ENCODE data around the gene ARHGAP15.

ARHGAP15 gene

GRCh38 chr2:143744114-143744513 lies 614.9 kb downstream of the ARHGAP15 start:
- no peaks in the 10 kb centered on the region for H3K9me3 ChIP-seq (ENCODE audit: low read depth, low read length)
- H3K27ac ChIP-seq, result no peak overlapping the region
- no peak for DNase-seq (ENCODE audit: low read depth, low spot score)
- H3K9ac ChIP-seq (ENCODE audit: insufficient read length), result no peak overlapping the region
- no peak for TF ChIP-seq POLR2AphosphoS5 (IDR thresholded peaks at IDR 0.05; ENCODE audit: borderline replicate concordance, low read depth, low read length)
- TF ChIP-seq FOXP2 (optimal IDR thresholded peaks at IDR 0.05; ENCODE audit: control extremely low read depth, extremely low read length, insufficient read depth), result no peak
- no peak for TF ChIP-seq EZH2 (IDR thresholded peaks at IDR 0.05)
- H3K4me3 ChIP-seq, result no peak overlapping the region
- H3K36me3 ChIP-seq (ENCODE audit: insufficient read depth, low read length), result no peaks in the 10 kb centered on the region

DNA sequence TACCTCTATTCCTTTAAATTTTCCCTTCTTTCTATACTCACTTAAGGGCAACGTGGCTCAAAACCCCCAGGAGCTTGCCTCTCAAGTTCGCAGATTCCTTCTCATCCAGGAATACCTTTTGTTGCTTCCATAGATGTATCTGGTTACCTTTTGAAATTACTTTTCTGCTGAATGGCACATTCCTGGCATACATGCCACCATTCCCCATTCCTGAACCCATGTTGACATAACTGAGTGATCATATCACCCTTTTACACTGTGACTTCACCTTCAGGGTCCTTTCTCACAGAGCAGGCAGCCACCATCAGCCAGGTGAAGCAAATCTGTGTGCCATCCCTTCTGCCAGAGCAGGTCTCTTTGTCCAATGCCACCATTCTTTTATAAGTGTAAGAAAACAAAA lies 615.8 kb downstream of the ARHGAP15 start:
- Histone ChIP-seq H3K9me3 (ENCODE audit: low read depth, low read length) (no peaks in the 10 kb centered on the region), H3K9ac (ENCODE audit: insufficient read length) (no peak overlapping the region), H3K36me3 (ENCODE audit: insufficient read depth, low read length) (no peaks in the 10 kb centered on the region), H3K4me3 (no peak overlapping the region), H3K27ac (no peak overlapping the region)
- DNase-seq (ENCODE audit: low read depth, low spot score), result no peak
- TF ChIP-seq FOXP2 (optimal IDR thresholded peaks at IDR 0.05; ENCODE audit: control extremely low read depth, extremely low read length, insufficient read depth) (no peak), POLR2AphosphoS5 (IDR thresholded peaks at IDR 0.05; ENCODE audit: borderline replicate concordance, low read depth, low read length) (no peak), EZH2 (IDR thresholded peaks at IDR 0.05) (no peak)

DNA sequence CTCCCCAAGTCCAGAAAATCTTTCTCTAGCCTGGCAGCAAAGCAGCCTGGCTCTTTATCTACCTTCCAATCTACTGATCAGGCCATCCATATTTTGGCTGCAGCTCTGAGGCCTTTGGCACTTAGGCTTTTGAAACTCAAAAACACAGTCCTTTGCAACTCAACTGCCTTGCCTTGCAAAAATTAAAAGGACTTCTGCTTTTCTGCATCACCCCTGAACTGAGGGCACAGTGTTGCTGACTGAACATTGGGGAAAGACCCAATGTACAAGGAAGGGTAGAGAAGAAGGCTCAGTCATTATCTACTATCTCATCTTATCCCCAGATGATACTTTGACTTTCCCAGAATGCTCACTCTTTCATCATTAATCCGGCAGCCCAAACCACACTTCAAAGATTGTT lies 625.5 kb downstream of the ARHGAP15 start:
- no peak for TF ChIP-seq EZH2 (IDR thresholded peaks at IDR 0.05)
- TF ChIP-seq FOXP2 (optimal IDR thresholded peaks at IDR 0.05; ENCODE audit: control extremely low read depth, extremely low read length, insufficient read depth), result no peak
- no peak for TF ChIP-seq POLR2AphosphoS5 (IDR thresholded peaks at IDR 0.05; ENCODE audit: borderline replicate concordance, low read depth, low read length)
- no peak for DNase-seq (ENCODE audit: low read depth, low spot score)
- Histone ChIP-seq H3K27ac (no peak overlapping the region), H3K9ac (ENCODE audit: insufficient read length) (no peak overlapping the region), H3K36me3 (ENCODE audit: insufficient read depth, low read length) (no peaks in the 10 kb centered on the region), H3K9me3 (ENCODE audit: low read depth, low read length) (no peaks in the 10 kb centered on the region), H3K4me3 (no peak overlapping the region)

- H3K9ac ChIP-seq (ENCODE audit: insufficient read length), result no peak overlapping the region
- TF ChIP-seq EZH2 (IDR thresholded peaks at IDR 0.05), result no peak
- TF ChIP-seq POLR2AphosphoS5 (IDR thresholded peaks at IDR 0.05; ENCODE audit: borderline replicate concordance, low read depth, low read length), result no peak
- TF ChIP-seq FOXP2 (optimal IDR thresholded peaks at IDR 0.05; ENCODE audit: control extremely low read depth, extremely low read length, insufficient read depth), result no peak
- DNase-seq (ENCODE audit: low read depth, low spot score), result no peak
- no peaks in the 10 kb centered on the region for H3K9me3 ChIP-seq (ENCODE audit: low read depth, low read length)
- no peak overlapping the region for H3K27ac ChIP-seq
- no peak overlapping the region for H3K4me3 ChIP-seq
- H3K36me3 ChIP-seq (ENCODE audit: insufficient read depth, low read length), result no peaks in the 10 kb centered on the region
Measured at GRCh38 chr2:143758629-143759330, 629.6 kb downstream of the ARHGAP15 start.

DNA sequence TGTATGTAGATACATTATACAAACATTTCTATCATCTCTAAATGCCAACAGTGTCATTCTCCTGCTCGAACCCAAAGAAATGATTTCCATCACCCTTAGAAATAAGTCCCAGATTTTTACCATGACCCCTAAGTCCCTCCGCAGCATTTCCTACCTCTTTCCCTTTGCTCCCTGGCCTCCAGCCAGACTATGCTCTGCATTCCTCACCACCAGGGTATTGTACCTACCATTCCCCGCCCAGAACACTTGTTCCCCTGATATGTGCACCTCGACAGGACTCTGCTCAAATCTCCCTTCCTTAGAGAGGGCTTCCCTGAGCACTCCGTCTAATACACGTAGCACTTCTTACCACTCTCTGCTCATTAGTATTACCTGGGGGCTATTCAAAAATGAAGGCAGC lies 630.2 kb downstream of the ARHGAP15 start:
- Histone ChIP-seq H3K4me3 (no peak overlapping the region), H3K27ac (no peak overlapping the region), H3K9ac (ENCODE audit: insufficient read length) (no peak overlapping the region), H3K9me3 (ENCODE audit: low read depth, low read length) (no peaks in the 10 kb centered on the region), H3K36me3 (ENCODE audit: insufficient read depth, low read length) (no peaks in the 10 kb centered on the region)
- TF ChIP-seq EZH2 (IDR thresholded peaks at IDR 0.05), result no peak
- no peak for TF ChIP-seq FOXP2 (optimal IDR thresholded peaks at IDR 0.05; ENCODE audit: control extremely low read depth, extremely low read length, insufficient read depth)
- TF ChIP-seq POLR2AphosphoS5 (IDR thresholded peaks at IDR 0.05; ENCODE audit: borderline replicate concordance, low read depth, low read length), result no peak
- no peak for DNase-seq (ENCODE audit: low read depth, low spot score)

DNA sequence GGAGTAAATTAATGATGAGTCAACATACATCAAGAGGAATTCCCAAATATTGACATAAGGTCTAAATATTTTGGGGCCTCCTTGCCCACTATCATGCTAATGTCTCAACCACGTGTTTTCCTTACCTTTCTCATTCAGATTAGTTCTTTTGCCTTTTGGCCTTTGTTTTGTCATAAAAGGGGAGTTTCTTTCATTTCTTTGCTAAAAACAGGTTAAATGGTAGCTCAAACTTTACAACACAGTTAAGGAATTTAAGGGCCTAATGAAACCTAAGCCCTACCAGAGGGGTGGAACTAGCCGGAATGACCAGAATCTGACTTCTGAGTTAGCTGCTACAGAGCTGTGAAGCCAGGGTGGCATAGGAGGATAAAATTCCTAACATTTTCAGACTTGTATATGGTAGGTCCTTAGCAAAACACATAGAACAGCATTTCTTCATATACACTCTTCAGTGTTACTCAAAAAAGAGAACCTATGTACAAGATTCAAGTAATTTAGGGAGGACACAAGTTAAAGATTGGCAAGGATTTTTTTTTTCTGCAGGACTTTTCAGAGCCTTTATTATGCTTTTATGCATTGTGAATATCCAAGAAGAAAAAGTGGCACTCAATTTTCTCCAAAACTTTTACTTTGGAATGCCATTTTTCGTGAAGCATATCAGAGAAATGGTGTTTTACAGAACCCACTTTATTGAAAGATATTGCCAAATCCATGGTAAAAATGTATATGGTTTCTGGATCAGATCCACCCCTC lies 633.1 kb downstream of the ARHGAP15 start:
- Histone ChIP-seq H3K9ac (ENCODE audit: insufficient read length) (no peak overlapping the region), H3K9me3 (ENCODE audit: low read depth, low read length) (no peaks in the 10 kb centered on the region), H3K4me3 (no peak overlapping the region), H3K27ac (no peak overlapping the region), H3K36me3 (ENCODE audit: insufficient read depth, low read length) (no peaks in the 10 kb centered on the region)
- DNase-seq (ENCODE audit: low read depth, low spot score), result no peak
- TF ChIP-seq POLR2AphosphoS5 (IDR thresholded peaks at IDR 0.05; ENCODE audit: borderline replicate concordance, low read depth, low read length) (no peak), FOXP2 (optimal IDR thresholded peaks at IDR 0.05; ENCODE audit: control extremely low read depth, extremely low read length, insufficient read depth) (no peak), EZH2 (IDR thresholded peaks at IDR 0.05) (no peak)

- H3K9me3 ChIP-seq (ENCODE audit: low read depth, low read length), result no peaks in the 10 kb centered on the region
- no peak overlapping the region for H3K27ac ChIP-seq
- DNase-seq (ENCODE audit: low read depth, low spot score), result no peak
- H3K36me3 ChIP-seq (ENCODE audit: insufficient read depth, low read length), result no peaks in the 10 kb centered on the region
- TF ChIP-seq FOXP2 (optimal IDR thresholded peaks at IDR 0.05; ENCODE audit: control extremely low read depth, extremely low read length, insufficient read depth) (no peak), POLR2AphosphoS5 (IDR thresholded peaks at IDR 0.05; ENCODE audit: borderline replicate concordance, low read depth, low read length) (no peak), EZH2 (IDR thresholded peaks at IDR 0.05) (no peak)
- no peak overlapping the region for H3K4me3 ChIP-seq
- H3K9ac ChIP-seq (ENCODE audit: insufficient read length), result no peak overlapping the region
Measured at GRCh38 chr2:143764261-143764660, 635.0 kb downstream of the ARHGAP15 start.

DNA sequence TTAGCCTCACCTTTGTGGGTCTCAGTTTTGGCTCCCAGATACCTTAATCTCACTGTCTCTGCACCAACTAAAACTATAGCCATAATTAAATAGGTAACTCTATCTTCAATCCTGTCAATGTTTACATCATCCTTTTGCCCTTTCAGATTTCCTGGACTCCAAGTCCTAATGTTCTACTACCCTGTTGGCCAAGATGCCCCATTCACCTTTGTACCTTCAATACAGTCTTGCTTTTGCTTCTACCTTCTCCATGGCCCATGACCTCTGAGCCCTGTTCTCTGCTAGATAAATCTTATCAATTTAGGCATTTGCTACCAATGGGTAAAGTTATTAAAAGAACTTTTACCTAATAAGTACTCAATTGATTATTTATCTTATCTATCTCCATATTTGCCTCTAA lies 635.5 kb downstream of the ARHGAP15 start:
- no peaks in the 10 kb centered on the region for H3K36me3 ChIP-seq (ENCODE audit: insufficient read depth, low read length)
- no peak overlapping the region for H3K27ac ChIP-seq
- no peak overlapping the region for H3K4me3 ChIP-seq
- no peak for TF ChIP-seq POLR2AphosphoS5 (IDR thresholded peaks at IDR 0.05; ENCODE audit: borderline replicate concordance, low read depth, low read length)
- no peak for TF ChIP-seq EZH2 (IDR thresholded peaks at IDR 0.05)
- TF ChIP-seq FOXP2 (optimal IDR thresholded peaks at IDR 0.05; ENCODE audit: control extremely low read depth, extremely low read length, insufficient read depth), result no peak
- H3K9ac ChIP-seq (ENCODE audit: insufficient read length), result no peak overlapping the region
- DNase-seq (ENCODE audit: low read depth, low spot score), result no peak
- H3K9me3 ChIP-seq (ENCODE audit: low read depth, low read length), result no peaks in the 10 kb centered on the region
